HCT116 (cell line): ENCODE results near the gene MTERF4. TPM values are rescaled to one million over a fixed set of nuclear protein-coding genes. Genes with fewer than 3 reads are reported as not detected.

Experiments used
- ATAC-seq: fragments of 200-7000 bp; cut with Tn5 transposase; 2 replicates; pipeline ENCODE4 v1.9.1; 2020; ENCODE audit warnings: mild to moderate bottlenecking, moderate library complexity
- BruUV-seq: library from RNA; stranded (reverse); fragments of 400-500 nt; replicated peaks from 2 replicates; lab custom pipeline; 2021; lab: Mats Ljungman, UMichigan
- CTCF ChIA-PET: fragments of 300-600 bp; sonication (Branson Sonifier 250); formaldehyde crosslinking; loops from one replicate; lab custom pipeline; 2021; ENCODE audit warnings: antibody characterized with exemption; lab: Charles Lee
- POLR2A ChIA-PET: fragments of 300-600, 350-600 bp; sonication (Branson Sonifier 250); formaldehyde crosslinking; loops from one replicate; lab custom pipeline; 2021; ENCODE audit warnings: antibody characterized with exemption; lab: Charles Lee
- RAD21 ChIA-PET, 2 experiments: fragments of 300-600 bp; sonication (Branson Sonifier 250); formaldehyde crosslinking; loops; one replicate each; lab custom pipeline; 2023; ENCODE audit warnings: low total read pairs in 2 of 2; ENCODE audit not compliant: uncharacterized antibody in 2 of 2, unreplicated experiment in 2 of 2, low non-redundant PET in 1 of 2; lab: Charles Lee
- DNase-seq: peaks from one replicate; pipeline ENCODE4 v3.0.0-alpha.2; 2010; ENCODE audit warnings: low read depth, low spot score
- H2AFZ ChIP-seq: fragments of 200-600 bp; shearing (Covaris generic), sonication (generic); 2 replicates; pipeline ENCODE4 v1.6.1; 2017; ENCODE audit warnings: low read depth, mixed run types, mixed read lengths, antibody characterized with exemption, low read length; ENCODE audit not compliant: poor library complexity, severe bottlenecking
- H3K27ac ChIP-seq: 2 replicates; pipeline ENCODE4 v1.5.1; 2012; ENCODE audit warnings: low read depth, low read length
- H3K27me3 ChIP-seq: fragments of 200-600 bp; sonication (generic); 2 replicates; pipeline ENCODE4 v1.6.1; 2016; ENCODE audit warnings: mixed run types, low read length, mixed read lengths; ENCODE audit not compliant: insufficient read depth
- H3K36me3 ChIP-seq, 2 experiments: fragments of 200-500 bp in 1 of 2; fragments of 200-600 bp in 1 of 2; sonication (Bioruptor generic) in 1 of 2; sonication (generic) in 1 of 2; 2 replicates each; pipeline versions ENCODE4 v1.5.1 to v1.6.1; 2014 to 2016; ENCODE audit warnings: low read length in 2 of 2, inconsistent platforms in 1 of 2, mixed read lengths in 1 of 2, mixed run types in 1 of 2; ENCODE audit not compliant: insufficient read depth in 2 of 2, control insufficient read depth in 1 of 2
- H3K4me1 ChIP-seq, 2 experiments: fragments of 200-600 bp in 1 of 2; sonication (generic) in 1 of 2; 2 replicates each; pipeline versions ENCODE4 v1.5.1 to v1.6.1; 2012 to 2017; ENCODE audit warnings: low read length in 2 of 2, inconsistent platforms in 1 of 2, mild to moderate bottlenecking in 1 of 2, mixed read lengths in 1 of 2, mixed run types in 1 of 2, moderate library complexity in 1 of 2; ENCODE audit not compliant: insufficient read depth in 2 of 2, control insufficient read depth in 1 of 2
- H3K4me2 ChIP-seq: fragments of 200-600 bp; sonication (generic); 2 replicates; pipeline ENCODE4 v1.6.1; 2017; ENCODE audit warnings: mixed run types, low read length, mixed read lengths
- H3K4me3 ChIP-seq, 2 experiments: fragments of 200-600 bp in 1 of 2; sonication (generic) in 1 of 2; replicated peaks in 1 of 2; 2 replicates each; pipeline ENCODE4 v1.5.1; 2011 to 2016; ENCODE audit warnings: low read length in 2 of 2, control low read depth in 1 of 2, low read depth in 1 of 2, mild to moderate bottlenecking in 1 of 2, mixed read lengths in 1 of 2, mixed run types in 1 of 2
- H3K79me2 ChIP-seq: fragments of 200-600 bp; sonication (generic); 2 replicates; pipeline ENCODE4 v1.6.1; 2017; ENCODE audit warnings: mild to moderate bottlenecking, mixed run types, low read length, moderate library complexity, mixed read lengths; ENCODE audit not compliant: insufficient read depth
- H3K9ac ChIP-seq: fragments of 200-600 bp; sonication (generic); 2 replicates; pipeline ENCODE4 v1.6.1; 2016; ENCODE audit warnings: low read length, mixed read lengths
- H3K9me2 ChIP-seq: fragments of 200-600 bp; sonication (generic), shearing (Covaris generic); 2 replicates; pipeline ENCODE4 v1.6.1; 2017; ENCODE audit warnings: mixed run types, mild to moderate bottlenecking, moderate library complexity; ENCODE audit not compliant: insufficient read depth
- H3K9me3 ChIP-seq, 2 experiments: fragments of 200-500 bp in 1 of 2; fragments of 200-600 bp in 1 of 2; sonication (Bioruptor generic) in 1 of 2; sonication (generic) in 1 of 2; 2 replicates each; pipeline ENCODE4 v1.6.1; 2014 to 2017; ENCODE audit warnings: low read length in 2 of 2, mixed read lengths in 2 of 2, inconsistent platforms in 1 of 2, low read depth in 1 of 2, mild to moderate bottlenecking in 1 of 2, mixed run types in 1 of 2, moderate library complexity in 1 of 2; ENCODE audit not compliant: control insufficient read depth in 1 of 2, insufficient read depth in 1 of 2
- H4K20me1 ChIP-seq: fragments of 200-600 bp; sonication (generic), shearing (Covaris generic); 2 replicates; pipeline ENCODE4 v1.6.1; 2017; ENCODE audit warnings: mixed run types, mild to moderate bottlenecking, moderate library complexity; ENCODE audit not compliant: insufficient read depth
- CEBPB ChIP-seq: IDR thresholded peaks from 2 replicates; pipeline ENCODE4 v1.6.1; 2012; ENCODE audit warnings: low read depth
- EGR1 ChIP-seq: IDR thresholded peaks from 2 replicates; pipeline ENCODE4 v1.6.1; 2012; ENCODE audit warnings: low read depth
- POLR2A ChIP-seq: IDR thresholded peaks from 2 replicates; pipeline ENCODE4 v1.7.0; 2011; ENCODE audit warnings: borderline replicate concordance; ENCODE audit not compliant: insufficient read depth, insufficient read length; ENCODE audit errors: extremely low read depth
- POLR2AphosphoS5 ChIP-seq: IDR thresholded peaks from 2 replicates; pipeline ENCODE4 v1.6.1; 2011; ENCODE audit warnings: mild to moderate bottlenecking, low read depth, low read length, moderate library complexity
- SRF ChIP-seq: IDR thresholded peaks from 2 replicates; pipeline ENCODE4 v1.6.1; 2012; ENCODE audit warnings: low read depth
- YY1 ChIP-seq: IDR thresholded peaks from 2 replicates; pipeline ENCODE4 v1.6.1; 2011; ENCODE audit warnings: low read length, low read depth, moderate library complexity, mild to moderate bottlenecking; ENCODE audit not compliant: insufficient replicate concordance; ENCODE audit errors: extremely low read depth
- ZFX ChIP-seq: fragments of 450-650 bp; IDR thresholded peaks from 2 replicates; pipeline ENCODE4 v1.6.1; 2017
- intact Hi-C: fragments of 100-400 bp; cut with micrococcal nuclease; formaldehyde crosslinking; loops from 2 replicates; pipeline ENCODE4 v1.10.0; 2022
- total RNA-seq: library from RNA; stranded (reverse); gene quantifications from one replicate; pipeline ENCODE4 v1.2.1, GENCODE V29; 2021; ENCODE audit not compliant: unreplicated experiment
- TF ChIP-seq, protein P1 (sequence below): IDR thresholded peaks from 2 replicates; pipeline ENCODE4 v1.6.1; 2012; ENCODE audit warnings: low read depth
- TF ChIP-seq, protein P2 (sequence below): IDR thresholded peaks from 2 replicates; pipeline ENCODE4 v1.6.1; 2011; ENCODE audit warnings: mild to moderate bottlenecking, low read length, moderate library complexity; ENCODE audit not compliant: insufficient replicate concordance; ENCODE audit errors: extremely low read depth
- TF ChIP-seq, protein P3 (sequence below): IDR thresholded peaks from 2 replicates; pipeline ENCODE4 v1.6.1; 2012
- TF ChIP-seq, protein P4 (sequence below), 3 experiments: fragments of 200-600 bp in 1 of 3; sonication (generic) in 1 of 3; IDR thresholded peaks in 2 of 3; conservative IDR thresholded peaks in 1 of 3; 2 replicates each; pipeline ENCODE4 v1.5.1; 2012 to 2017; ENCODE audit warnings: low read depth in 2 of 3, low read length in 2 of 3, antibody characterized with exemption in 1 of 3, borderline replicate concordance in 1 of 3, control low read depth in 1 of 3, mild to moderate bottlenecking in 1 of 3, mixed read lengths in 1 of 3, mixed run types in 1 of 3, moderate library complexity in 1 of 3; ENCODE audit not compliant: insufficient read depth in 1 of 3

Gene MTERF4
- total RNA-seq, 1 experiment from 2014 or later = 25.5 TPM

DNA sequence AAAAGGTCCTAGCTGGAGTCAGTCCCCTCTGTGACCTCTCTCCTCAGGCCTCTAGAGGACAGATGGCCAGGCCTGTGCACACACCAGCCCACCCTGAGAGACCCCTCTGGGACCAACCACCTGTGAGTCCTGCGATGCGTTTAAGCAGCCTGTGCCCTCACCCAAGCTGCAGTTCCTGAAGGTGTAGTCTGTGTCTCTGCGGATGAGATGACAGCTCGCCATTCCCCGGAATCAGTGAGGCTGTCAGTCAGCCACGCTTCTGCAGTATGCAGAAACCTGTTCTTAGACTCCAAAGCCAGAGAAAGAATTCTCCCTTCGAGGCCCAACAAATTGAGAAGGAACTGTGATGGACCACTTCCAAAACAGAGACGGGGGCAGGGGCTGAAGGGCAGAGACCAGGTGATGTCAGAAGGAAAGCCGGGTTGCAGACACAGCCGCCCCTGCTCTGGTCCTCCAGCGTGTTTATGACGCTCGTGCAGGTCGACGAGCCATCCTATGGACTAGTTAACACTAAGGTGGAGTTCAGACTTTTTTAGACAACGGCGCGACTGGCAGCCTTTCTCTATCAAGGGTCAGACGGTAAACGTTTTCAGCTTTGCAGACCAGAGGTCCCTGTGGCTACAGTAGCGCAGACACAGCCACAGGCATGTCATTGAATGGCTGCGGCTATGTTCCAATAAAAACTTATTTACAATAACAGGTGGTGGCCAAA, 10.2 kb downstream of the MTERF4 start (continued):
- TF ChIP-seq, protein P1, sequence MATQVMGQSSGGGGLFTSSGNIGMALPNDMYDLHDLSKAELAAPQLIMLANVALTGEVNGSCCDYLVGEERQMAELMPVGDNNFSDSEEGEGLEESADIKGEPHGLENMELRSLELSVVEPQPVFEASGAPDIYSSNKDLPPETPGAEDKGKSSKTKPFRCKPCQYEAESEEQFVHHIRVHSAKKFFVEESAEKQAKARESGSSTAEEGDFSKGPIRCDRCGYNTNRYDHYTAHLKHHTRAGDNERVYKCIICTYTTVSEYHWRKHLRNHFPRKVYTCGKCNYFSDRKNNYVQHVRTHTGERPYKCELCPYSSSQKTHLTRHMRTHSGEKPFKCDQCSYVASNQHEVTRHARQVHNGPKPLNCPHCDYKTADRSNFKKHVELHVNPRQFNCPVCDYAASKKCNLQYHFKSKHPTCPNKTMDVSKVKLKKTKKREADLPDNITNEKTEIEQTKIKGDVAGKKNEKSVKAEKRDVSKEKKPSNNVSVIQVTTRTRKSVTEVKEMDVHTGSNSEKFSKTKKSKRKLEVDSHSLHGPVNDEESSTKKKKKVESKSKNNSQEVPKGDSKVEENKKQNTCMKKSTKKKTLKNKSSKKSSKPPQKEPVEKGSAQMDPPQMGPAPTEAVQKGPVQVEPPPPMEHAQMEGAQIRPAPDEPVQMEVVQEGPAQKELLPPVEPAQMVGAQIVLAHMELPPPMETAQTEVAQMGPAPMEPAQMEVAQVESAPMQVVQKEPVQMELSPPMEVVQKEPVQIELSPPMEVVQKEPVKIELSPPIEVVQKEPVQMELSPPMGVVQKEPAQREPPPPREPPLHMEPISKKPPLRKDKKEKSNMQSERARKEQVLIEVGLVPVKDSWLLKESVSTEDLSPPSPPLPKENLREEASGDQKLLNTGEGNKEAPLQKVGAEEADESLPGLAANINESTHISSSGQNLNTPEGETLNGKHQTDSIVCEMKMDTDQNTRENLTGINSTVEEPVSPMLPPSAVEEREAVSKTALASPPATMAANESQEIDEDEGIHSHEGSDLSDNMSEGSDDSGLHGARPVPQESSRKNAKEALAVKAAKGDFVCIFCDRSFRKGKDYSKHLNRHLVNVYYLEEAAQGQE = no peak
- TF ChIP-seq ZFX = no peak
- TF ChIP-seq, all 23 proteins: peak for 0

DNA sequence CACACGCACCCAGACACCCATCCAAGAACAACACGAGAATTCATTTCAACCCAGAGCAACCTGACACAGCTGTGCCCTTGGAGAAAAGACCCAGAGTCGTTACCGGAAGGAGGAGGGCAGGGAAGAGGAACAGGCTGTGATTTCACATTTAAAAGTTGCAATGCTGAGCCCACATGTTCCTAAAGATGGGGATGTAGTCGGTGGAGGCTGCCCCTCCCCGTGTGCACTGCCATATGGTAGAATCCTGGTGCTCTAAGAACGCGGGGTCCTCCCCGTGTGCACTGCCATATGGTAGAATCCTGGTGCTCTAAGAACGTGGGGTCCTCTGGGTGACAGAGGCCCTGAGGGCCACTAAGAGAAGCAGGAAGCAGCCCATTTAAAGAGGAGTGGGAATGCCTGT, 10.9 kb downstream of the MTERF4 start:
- no TSS peak for BruUV-seq
- intact Hi-C loops = no loop called here
- no peak for DNase-seq
- Histone ChIP-seq H2AFZ (no peak overlapping the region), H3K4me3 (no peak overlapping the region), H3K9ac (no peak overlapping the region), H3K27ac (no peak overlapping the region), H3K36me3 (peaks cover 29 to 34% of the 10 kb centered on the region in 2 experiments), H3K9me3 (no peaks in the 10 kb centered on the region), H3K79me2 (peaks cover 6% of the 10 kb centered on the region; the same call in 1 of the 2 replicates), H4K20me1 (no peaks in the 10 kb centered on the region), H3K27me3 (no peaks in the 10 kb centered on the region), H3K4me2 (no peak overlapping the region), H3K4me1 (no peaks in the 10 kb centered on the region), H3K9me2 (no peaks in the 10 kb centered on the region)
- CTCF ChIA-PET = no interaction called here
- RAD21 ChIA-PET = no interaction called here
- POLR2A ChIA-PET = no interaction called here
- no peak for ATAC-seq
- TF ChIP-seq, protein P2, sequence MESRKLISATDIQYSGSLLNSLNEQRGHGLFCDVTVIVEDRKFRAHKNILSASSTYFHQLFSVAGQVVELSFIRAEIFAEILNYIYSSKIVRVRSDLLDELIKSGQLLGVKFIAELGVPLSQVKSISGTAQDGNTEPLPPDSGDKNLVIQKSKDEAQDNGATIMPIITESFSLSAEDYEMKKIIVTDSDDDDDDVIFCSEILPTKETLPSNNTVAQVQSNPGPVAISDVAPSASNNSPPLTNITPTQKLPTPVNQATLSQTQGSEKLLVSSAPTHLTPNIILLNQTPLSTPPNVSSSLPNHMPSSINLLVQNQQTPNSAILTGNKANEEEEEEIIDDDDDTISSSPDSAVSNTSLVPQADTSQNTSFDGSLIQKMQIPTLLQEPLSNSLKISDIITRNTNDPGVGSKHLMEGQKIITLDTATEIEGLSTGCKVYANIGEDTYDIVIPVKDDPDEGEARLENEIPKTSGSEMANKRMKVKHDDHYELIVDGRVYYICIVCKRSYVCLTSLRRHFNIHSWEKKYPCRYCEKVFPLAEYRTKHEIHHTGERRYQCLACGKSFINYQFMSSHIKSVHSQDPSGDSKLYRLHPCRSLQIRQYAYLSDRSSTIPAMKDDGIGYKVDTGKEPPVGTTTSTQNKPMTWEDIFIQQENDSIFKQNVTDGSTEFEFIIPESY = no peak
- TF ChIP-seq ZFX (no peak), YY1 (no peak), SRF (no peak), POLR2AphosphoS5 (no peak), EGR1 (no peak), CEBPB (no peak), POLR2A (no peak)
- TF ChIP-seq, protein P3, sequence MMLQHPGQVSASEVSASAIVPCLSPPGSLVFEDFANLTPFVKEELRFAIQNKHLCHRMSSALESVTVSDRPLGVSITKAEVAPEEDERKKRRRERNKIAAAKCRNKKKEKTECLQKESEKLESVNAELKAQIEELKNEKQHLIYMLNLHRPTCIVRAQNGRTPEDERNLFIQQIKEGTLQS = no peak
- TF ChIP-seq, protein P4, sequence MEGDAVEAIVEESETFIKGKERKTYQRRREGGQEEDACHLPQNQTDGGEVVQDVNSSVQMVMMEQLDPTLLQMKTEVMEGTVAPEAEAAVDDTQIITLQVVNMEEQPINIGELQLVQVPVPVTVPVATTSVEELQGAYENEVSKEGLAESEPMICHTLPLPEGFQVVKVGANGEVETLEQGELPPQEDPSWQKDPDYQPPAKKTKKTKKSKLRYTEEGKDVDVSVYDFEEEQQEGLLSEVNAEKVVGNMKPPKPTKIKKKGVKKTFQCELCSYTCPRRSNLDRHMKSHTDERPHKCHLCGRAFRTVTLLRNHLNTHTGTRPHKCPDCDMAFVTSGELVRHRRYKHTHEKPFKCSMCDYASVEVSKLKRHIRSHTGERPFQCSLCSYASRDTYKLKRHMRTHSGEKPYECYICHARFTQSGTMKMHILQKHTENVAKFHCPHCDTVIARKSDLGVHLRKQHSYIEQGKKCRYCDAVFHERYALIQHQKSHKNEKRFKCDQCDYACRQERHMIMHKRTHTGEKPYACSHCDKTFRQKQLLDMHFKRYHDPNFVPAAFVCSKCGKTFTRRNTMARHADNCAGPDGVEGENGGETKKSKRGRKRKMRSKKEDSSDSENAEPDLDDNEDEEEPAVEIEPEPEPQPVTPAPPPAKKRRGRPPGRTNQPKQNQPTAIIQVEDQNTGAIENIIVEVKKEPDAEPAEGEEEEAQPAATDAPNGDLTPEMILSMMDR (IDR thresholded peaks at IDR 0.05 in 2 of 3, conservative IDR thresholded peaks at IDR 0.05 in 1 of 3; ENCODE audit: borderline replicate concordance in 1 of 3, insufficient read depth in 1 of 3, low read depth in 2 of 3, low read length in 2 of 3) = no peak
- TF ChIP-seq, protein P1 = no peak
